HepG2 (cell line): ENCODE measurements around the gene LHFPL6. TPM values are rescaled to one million over a fixed set of nuclear protein-coding genes. Genes with fewer than 3 reads are reported as not detected.

Experiments used
- ATAC-seq: fragments of 200-7000 bp; cut with Tn5 transposase; 3 replicates; pipeline ENCODE4 v1.9.1; 2020; ENCODE audit warnings: mild to moderate bottlenecking, moderate library complexity
- BruUV-seq: library from RNA; stranded (reverse); fragments of 400-500 nt; replicated peaks from 2 replicates; lab custom pipeline; 2021; lab: Mats Ljungman, UMichigan
- CTCF ChIA-PET: fragments of 300-600 bp; formaldehyde crosslinking; extraction: SDS; loops from one replicate; lab custom pipeline; 2021; ENCODE audit warnings: low total read pairs, inconsistent platforms, low intra/inter-chr PET ratio; lab: Yijun Ruan, JAX
- POLR2A ChIA-PET: fragments of 350-600 bp; sonication (Branson Sonifier 250); formaldehyde crosslinking; loops from one replicate; lab custom pipeline; 2020; ENCODE audit warnings: antibody characterized with exemption, inconsistent platforms; lab: Yijun Ruan, JAX
- DNase-seq: peaks from one replicate; pipeline ENCODE4 v3.0.0-alpha.2; 2015; ENCODE audit warnings: low spot score
- FAIRE-seq: peaks from 3 replicates; lab custom pipeline; 2011; peaks lifted over from hg19 to GRCh38; lab: Jason Lieb, UNC
- H2AFZ ChIP-seq: one replicate; pipeline ENCODE4 v1.6.1; 2011; ENCODE audit warnings: low read length, inconsistent platforms
- H3K27ac ChIP-seq: fragments of 300-600 bp; 3 replicates; pipeline ENCODE4 v1.8.0; 2011; ENCODE audit warnings: mixed run types, mild to moderate bottlenecking, mixed read lengths, low read length, inconsistent platforms; ENCODE audit not compliant: insufficient read depth; ENCODE audit errors: extremely low read length
- H3K27me3 ChIP-seq, 2 experiments: fragments of 200-600 bp in 1 of 2; 2 replicates in 1 of 2; 3 replicates in 1 of 2; pipeline versions ENCODE4 v1.6.0 to v1.8.0; 2011; ENCODE audit warnings: low read length in 2 of 2, mild to moderate bottlenecking in 2 of 2, moderate library complexity in 2 of 2, inconsistent platforms in 1 of 2; ENCODE audit not compliant: insufficient read depth in 2 of 2, control insufficient read depth in 1 of 2
- H3K36me3 ChIP-seq, 2 experiments: fragments of 200-600 bp in 1 of 2; replicated peaks in 1 of 2; 2 replicates in 1 of 2; 3 replicates in 1 of 2; pipeline versions ENCODE4 v1.5.1 to v1.8.0; 2011; ENCODE audit warnings: low read length in 2 of 2, inconsistent platforms in 1 of 2; ENCODE audit not compliant: insufficient read depth in 2 of 2, control insufficient read depth in 1 of 2
- H3K4me1 ChIP-seq: 2 replicates; pipeline ENCODE4 v1.5.1; 2012; ENCODE audit warnings: low read length, inconsistent platforms; ENCODE audit not compliant: insufficient read depth
- H3K4me2 ChIP-seq: 2 replicates; pipeline ENCODE4 v1.6.0; 2011; ENCODE audit warnings: low read depth, low read length, inconsistent platforms
- H3K4me3 ChIP-seq, 3 experiments: fragments of 200-600 bp in 1 of 3; sonication (generic), shearing (Covaris generic) in 1 of 3; replicated peaks in 1 of 3; 2 replicates each; pipeline ENCODE4 v1.5.1; 2011 to 2016; ENCODE audit warnings: low read length in 3 of 3, inconsistent platforms in 2 of 3, low read depth in 2 of 3, mild to moderate bottlenecking in 2 of 3, control low read depth in 1 of 3, mixed read lengths in 1 of 3; ENCODE audit not compliant: insufficient read depth in 1 of 3
- H3K79me2 ChIP-seq: one replicate; pipeline ENCODE4 v1.6.1; 2011; ENCODE audit warnings: low read length, inconsistent platforms; ENCODE audit not compliant: insufficient read depth
- H3K9ac ChIP-seq: 2 replicates; pipeline ENCODE4 v1.6.0; 2011; ENCODE audit warnings: mild to moderate bottlenecking, low read depth, low read length, inconsistent platforms; ENCODE audit not compliant: insufficient read depth
- H3K9me3 ChIP-seq: 2 replicates; pipeline ENCODE4 v1.5.1; 2012; ENCODE audit warnings: mild to moderate bottlenecking, low read length
- H4K20me1 ChIP-seq: 2 replicates; pipeline ENCODE4 v1.6.0; 2011; ENCODE audit warnings: inconsistent platforms, mild to moderate bottlenecking, low read length, moderate library complexity; ENCODE audit not compliant: insufficient read depth
- HNF4G ChIP-seq, 2 experiments: sonication (generic) in 1 of 2; formaldehyde crosslinking in 1 of 2; IDR thresholded peaks; 2 replicates each; pipeline versions ENCODE4 v1.4.0 to v1.6.1; 2011 to 2020; ENCODE audit warnings: borderline replicate concordance in 2 of 2, low read depth in 2 of 2, mild to moderate bottlenecking in 2 of 2, low read length in 1 of 2, missing genetic modification reagents in 1 of 2, moderate library complexity in 1 of 2
- MAZ ChIP-seq, 2 experiments: sonication (generic) in 1 of 2; formaldehyde crosslinking in 1 of 2; IDR thresholded peaks; 2 replicates each; pipeline versions ENCODE4 v1.5.0 to v1.6.1; 2012 to 2020; ENCODE audit warnings: low read depth in 2 of 2, mild to moderate bottlenecking in 2 of 2, borderline replicate concordance in 1 of 2, improper control_type of control experiment in 1 of 2, low read length in 1 of 2, missing genetic modification reagents in 1 of 2, moderate library complexity in 1 of 2
- NR1H2 ChIP-seq: sonication (generic); formaldehyde crosslinking; IDR thresholded peaks from 2 replicates; pipeline ENCODE4 v1.8.1; 2022; ENCODE audit warnings: low read depth, missing genetic modification reagents, borderline replicate concordance
- SP4 ChIP-seq: sonication (generic); formaldehyde crosslinking; IDR thresholded peaks from 2 replicates; pipeline ENCODE4 v1.8.1; 2023; ENCODE audit warnings: mild to moderate bottlenecking, missing genetic modification reagents
- SRSF4 ChIP-seq: fragments of 200-400 bp; formaldehyde crosslinking; IDR thresholded peaks from one replicate; pipeline ENCODE4 v1.6.1; 2018; ENCODE audit warnings: mild to moderate bottlenecking, low read depth, low read length, moderate library complexity; ENCODE audit not compliant: poor library complexity, severe bottlenecking
- STAT5B ChIP-seq: sonication (generic); formaldehyde crosslinking; IDR thresholded peaks from 2 replicates; pipeline ENCODE4 v1.4.0; 2020; ENCODE audit warnings: missing genetic modification reagents
- TBL1XR1 ChIP-seq: fragments of 150-350 bp; IDR thresholded peaks from 2 replicates; pipeline ENCODE4 v1.6.1; 2014; ENCODE audit warnings: borderline replicate concordance, low read length; ENCODE audit not compliant: partially characterized antibody
- TBX3 ChIP-seq: fragments of 450-650 bp; IDR thresholded peaks from 2 replicates; pipeline ENCODE4 v1.6.1; 2017; ENCODE audit warnings: antibody characterized with exemption, mild to moderate bottlenecking, inconsistent platforms, borderline replicate concordance
- TCF7 ChIP-seq: sonication (generic); IDR thresholded peaks from 2 replicates; pipeline ENCODE4 v1.6.1; 2016; ENCODE audit warnings: antibody characterized with exemption, low read depth
- ZNF232 ChIP-seq: sonication (generic); formaldehyde crosslinking; IDR thresholded peaks from 2 replicates; pipeline ENCODE4 v1.4.0; 2020; ENCODE audit warnings: missing genetic modification reagents, borderline replicate concordance
- ZNF430 ChIP-seq: sonication (generic); formaldehyde crosslinking; IDR thresholded peaks from 2 replicates; pipeline ENCODE4 v1.9.0; 2021; ENCODE audit warnings: mild to moderate bottlenecking, missing genetic modification reagents
- ZNF546 ChIP-seq: sonication (generic); formaldehyde crosslinking; conservative IDR thresholded peaks from 2 replicates; pipeline ENCODE4 v1.8.1; 2023; ENCODE audit warnings: mild to moderate bottlenecking, missing genetic modification reagents
- ZNF619 ChIP-seq: sonication (generic); formaldehyde crosslinking; IDR thresholded peaks from 2 replicates; pipeline ENCODE4 v1.4.0; 2020; ENCODE audit warnings: mild to moderate bottlenecking, missing genetic modification reagents
- ZNF816 ChIP-seq: sonication (generic); formaldehyde crosslinking; IDR thresholded peaks from 2 replicates; pipeline ENCODE4 v1.8.0; 2022; ENCODE audit warnings: missing genetic modification reagents, mild to moderate bottlenecking, borderline replicate concordance
- ZSCAN20 ChIP-seq: sonication (generic); formaldehyde crosslinking; IDR thresholded peaks from 2 replicates; pipeline ENCODE4 v1.4.0; 2020; ENCODE audit warnings: missing genetic modification reagents, mild to moderate bottlenecking, borderline replicate concordance
- WGBS: methylation state at CpG from one replicate; pipeline ENCODE4 v1.1.6; 2017; ENCODE audit warnings: low lambda C conversion rate; 5-methylcytosine and 5-hydroxymethylcytosine counted together
- in situ Hi-C: cut with HindIII; loops from 2 replicates; pipeline ENCODE4 v1.10.0; 2017; ENCODE audit warnings: low pct_unique_long_range_greater_than_20kb; ENCODE audit not compliant: extremely low pct_ligation_motif_present
- intact Hi-C: fragments of 100-400 bp; cut with micrococcal nuclease; formaldehyde crosslinking; loops from one replicate; pipeline ENCODE4 v1.10.0; 2022; ENCODE audit not compliant: unreplicated experiment
- polyA plus RNA-seq, 8 experiments: library from polyadenylated mRNA; depleted of rRNA in 3 of 8; stranded (reverse) in 7 of 8; unstranded in 1 of 8; fragments of >200 nt; fragmentation: Illumina TruSeq in 4 of 8; extraction: Trizol in 4 of 8; gene quantifications; 2 replicates each; pipeline versions ENCODE4 v1.2.1 to v1.2.3, GENCODE V29; 2011 to 2016; ENCODE audit warnings: low read depth in 4 of 8, missing spikeins in 1 of 8, mixed read lengths in 1 of 8; ENCODE audit not compliant: insufficient read depth in 1 of 8
- total RNA-seq, 5 experiments: library from RNA; depleted of rRNA; stranded (reverse); fragments of >200 nt; fragmentation: Illumina TruSeq; extraction: Trizol; gene quantifications; 2 replicates each; pipeline ENCODE4 v1.2.3, GENCODE V29; 2016; ENCODE audit warnings: low read depth in 1 of 5
- TF ChIP-seq, protein P1 (sequence below): IDR thresholded peaks from 2 replicates; pipeline ENCODE4 v1.4.0; 2020; ENCODE audit warnings: mild to moderate bottlenecking, missing genetic modification reagents

Gene LHFPL6
- total and polyA plus RNA-seq, 2 of the 13 experiments (the other 11 are each of a cell fraction or from before 2014, with no cell fraction given), result not detected

DNA sequence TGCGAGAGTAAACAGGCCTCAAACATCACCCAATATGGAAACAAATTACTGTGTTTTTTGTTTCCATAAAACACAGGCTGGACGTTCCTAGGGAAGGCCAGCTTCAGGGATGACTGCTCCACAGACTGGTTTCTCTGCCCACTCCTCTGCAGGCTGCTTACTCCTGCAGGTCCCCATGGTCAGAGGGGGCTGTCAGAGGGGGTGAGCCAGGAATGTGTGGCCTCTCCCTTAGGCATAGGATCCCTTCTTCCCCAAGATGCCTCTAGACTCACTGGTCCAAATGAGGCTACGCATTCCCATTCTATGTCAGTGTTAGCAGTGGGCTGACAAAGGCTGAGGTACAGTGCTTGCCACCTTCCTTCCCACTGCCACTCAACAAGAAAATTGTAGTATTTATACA, 229.8 kb downstream of the LHFPL6 start:
- Histone ChIP-seq H3K4me1 (no peaks in the 10 kb centered on the region), H3K4me2 (no peak overlapping the region), H3K9me3 (no peaks in the 10 kb centered on the region), H3K4me3 (no peak overlapping the region), H3K36me3 (no peaks in the 10 kb centered on the region), H2AFZ (no peak overlapping the region), H3K9ac (no peak overlapping the region), H3K27me3 (no peaks in the 10 kb centered on the region), H3K79me2 (no peaks in the 10 kb centered on the region), H3K27ac (no peak overlapping the region), H4K20me1 (no peaks in the 10 kb centered on the region)
- ATAC-seq (no peak), DNase-seq (no peak), FAIRE-seq (no peak)
- intact Hi-C loops, result no loop called here
- ChIA-PET CTCF (no interaction called here), POLR2A (no interaction called here)
- TF ChIP-seq TBX3 (no peak), ZNF816 (CRISPR knock-in tag) (no peak), SP4 (CRISPR knock-in tag) (no peak), ZNF430 (CRISPR knock-in tag) (no peak), MAZ (IDR thresholded peaks at IDR 0.05; ENCODE audit: borderline replicate concordance, low read depth, low read length) (no peak), MAZ (CRISPR knock-in tag; IDR thresholded peaks at IDR 0.05; ENCODE audit: low read depth) (no peak), TBL1XR1 (no peak), HNF4G (IDR thresholded peaks at IDR 0.05; ENCODE audit: borderline replicate concordance, low read depth, low read length) (no peak), HNF4G (CRISPR knock-in tag; IDR thresholded peaks at IDR 0.05; ENCODE audit: borderline replicate concordance, low read depth) (no peak)
- no TSS peak for BruUV-seq
- in situ Hi-C loops, result no loop called here
- 31% methylated on average over 3 of the region's 3 CpGs for WGBS

DNA sequence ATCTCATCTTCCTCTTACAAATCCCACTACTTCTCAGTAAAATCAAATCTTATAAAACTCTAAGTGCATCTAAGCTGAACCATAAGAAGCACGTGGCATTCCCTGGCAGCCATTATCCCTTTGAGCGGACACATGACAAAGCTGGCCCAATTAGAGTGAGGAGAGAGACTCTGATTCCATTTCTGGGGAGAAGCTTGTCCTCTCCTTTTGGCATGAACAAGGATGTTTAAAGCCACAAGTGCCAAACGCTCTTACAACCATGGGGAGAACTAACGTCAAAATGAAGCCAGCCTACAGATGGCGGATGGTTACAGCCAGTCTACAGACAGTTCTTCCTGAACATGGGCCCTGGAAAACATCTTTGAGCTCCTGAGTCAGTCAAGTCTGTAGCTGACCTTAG, 231.3 kb downstream of the LHFPL6 start:
- BruUV-seq, result no TSS peak
- DNase-seq, result no peak
- no peak for FAIRE-seq
- WGBS, result 4% methylated on average over 5 of the region's 5 CpGs
- no peaks in the 10 kb centered on the region for H3K9me3 ChIP-seq
- no peaks in the 10 kb centered on the region for H3K36me3 ChIP-seq
- ATAC-seq, result no peak
- H3K79me2 ChIP-seq, result no peaks in the 10 kb centered on the region
- no peaks in the 10 kb centered on the region for H3K4me1 ChIP-seq
- CTCF ChIA-PET, result no interaction called here
- H4K20me1 ChIP-seq, result no peaks in the 10 kb centered on the region
- POLR2A ChIA-PET, result no interaction called here
- no peak overlapping the region for H3K27ac ChIP-seq
- no peaks in the 10 kb centered on the region for H3K27me3 ChIP-seq
- no peak overlapping the region for H2AFZ ChIP-seq
- H3K4me3 ChIP-seq, result no peak overlapping the region
- H3K4me2 ChIP-seq, result no peak overlapping the region
- no peak overlapping the region for H3K9ac ChIP-seq
- intact Hi-C loops (no loop called here), in situ Hi-C loops (no loop called here)
- TF ChIP-seq NR1H2 (no peak), ZNF232 (no peak), STAT5B (no peak), ZNF619 (no peak), TCF7 (no peak), SRSF4 (no peak), ZNF546 (CRISPR knock-in tag) (no peak), ZSCAN20 (CRISPR knock-in tag) (no peak)
- TF ChIP-seq, protein P1, sequence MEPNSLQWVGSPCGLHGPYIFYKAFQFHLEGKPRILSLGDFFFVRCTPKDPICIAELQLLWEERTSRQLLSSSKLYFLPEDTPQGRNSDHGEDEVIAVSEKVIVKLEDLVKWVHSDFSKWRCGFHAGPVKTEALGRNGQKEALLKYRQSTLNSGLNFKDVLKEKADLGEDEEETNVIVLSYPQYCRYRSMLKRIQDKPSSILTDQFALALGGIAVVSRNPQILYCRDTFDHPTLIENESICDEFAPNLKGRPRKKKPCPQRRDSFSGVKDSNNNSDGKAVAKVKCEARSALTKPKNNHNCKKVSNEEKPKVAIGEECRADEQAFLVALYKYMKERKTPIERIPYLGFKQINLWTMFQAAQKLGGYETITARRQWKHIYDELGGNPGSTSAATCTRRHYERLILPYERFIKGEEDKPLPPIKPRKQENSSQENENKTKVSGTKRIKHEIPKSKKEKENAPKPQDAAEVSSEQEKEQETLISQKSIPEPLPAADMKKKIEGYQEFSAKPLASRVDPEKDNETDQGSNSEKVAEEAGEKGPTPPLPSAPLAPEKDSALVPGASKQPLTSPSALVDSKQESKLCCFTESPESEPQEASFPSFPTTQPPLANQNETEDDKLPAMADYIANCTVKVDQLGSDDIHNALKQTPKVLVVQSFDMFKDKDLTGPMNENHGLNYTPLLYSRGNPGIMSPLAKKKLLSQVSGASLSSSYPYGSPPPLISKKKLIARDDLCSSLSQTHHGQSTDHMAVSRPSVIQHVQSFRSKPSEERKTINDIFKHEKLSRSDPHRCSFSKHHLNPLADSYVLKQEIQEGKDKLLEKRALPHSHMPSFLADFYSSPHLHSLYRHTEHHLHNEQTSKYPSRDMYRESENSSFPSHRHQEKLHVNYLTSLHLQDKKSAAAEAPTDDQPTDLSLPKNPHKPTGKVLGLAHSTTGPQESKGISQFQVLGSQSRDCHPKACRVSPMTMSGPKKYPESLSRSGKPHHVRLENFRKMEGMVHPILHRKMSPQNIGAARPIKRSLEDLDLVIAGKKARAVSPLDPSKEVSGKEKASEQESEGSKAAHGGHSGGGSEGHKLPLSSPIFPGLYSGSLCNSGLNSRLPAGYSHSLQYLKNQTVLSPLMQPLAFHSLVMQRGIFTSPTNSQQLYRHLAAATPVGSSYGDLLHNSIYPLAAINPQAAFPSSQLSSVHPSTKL (CRISPR knock-in tag), result no peak
